NOMO-1 (cell line): ENCODE data around the gene CASKIN2.
"Not testable (repeated sequence)": the region's sequence is repeated elsewhere in the genome, so short reads cannot be mapped to it uniquely, and the experiment has no call there.

Experiments
- DNase-seq, 2 experiments: peaks; one replicate each; lab custom pipeline; 2025; ENCODE audit not compliant: unreplicated experiment in 2 of 2; lab: John Stamatoyannopoulos, UW

The CASKIN2 gene

GRCh38 chr17:75475851-75476250 is 39.5 kb downstream of the CASKIN2 start:
- DNase-seq, result no peak

- DNase-seq, result no peak
Measured at GRCh38 chr17:75475144-75475835, 40.0 kb downstream of the CASKIN2 start.

GRCh38 chr17:75474736-75475135 is 40.6 kb downstream of the CASKIN2 start:
- no peak for DNase-seq

- DNase-seq, result no peak
Measured at GRCh38 chr17:75473246-75473645, 42.1 kb downstream of the CASKIN2 start.

GRCh38 chr17:75472119-75472518 is 43.2 kb downstream of the CASKIN2 start:
- DNase-seq, result no peak

- DNase-seq, result no peak
Measured at GRCh38 chr17:75471207-75471606, 44.1 kb downstream of the CASKIN2 start.

- no peak for DNase-seq
Measured at GRCh38 chr17:75468779-75469373, 46.5 kb downstream of the CASKIN2 start.

GRCh38 chr17:75468291-75468754 is 47.0 kb downstream of the CASKIN2 start:
- no peak for DNase-seq

GRCh38 chr17:75465039-75465438 is 50.3 kb downstream of the CASKIN2 start:
- no peak for DNase-seq

GRCh38 chr17:75463603-75464002 is 51.7 kb downstream of the CASKIN2 start:
- no peak for DNase-seq

- peak in 1 of 2 experiments; percentile 58 for DNase-seq
Measured at GRCh38 chr17:75460295-75460694, 55.0 kb downstream of the CASKIN2 start.

GRCh38 chr17:75459590-75460267 is 55.6 kb downstream of the CASKIN2 start:
- peak; percentile 71 to 88 for DNase-seq

- DNase-seq, result no peak
Measured at GRCh38 chr17:75459246-75459589, 56.1 kb downstream of the CASKIN2 start.

- DNase-seq, result no peak
Measured at GRCh38 chr17:75457047-75457654, 58.2 kb downstream of the CASKIN2 start.

- peak; percentile 94 to 97 for DNase-seq
Measured at GRCh38 chr17:75456417-75457046, 58.8 kb downstream of the CASKIN2 start, which contains the start of gene TMEM94. Gene TMEM94 (plus strand): TSS chr17:75456635. CDS start chr17:75471906, 15,271 bp downstream.

GRCh38 chr17:75456039-75456416 is 59.3 kb downstream of the CASKIN2 start:
- peak in 1 of 2 experiments; percentile 62 for DNase-seq

- DNase-seq, result not testable (repeated sequence)
Measured at GRCh38 chr17:75454672-75455071, 60.7 kb downstream of the CASKIN2 start.

GRCh38 chr17:75454193-75454592 is 61.1 kb downstream of the CASKIN2 start:
- DNase-seq, result peak; percentile 74 to 86

- DNase-seq, result no peak
Measured at GRCh38 chr17:75450270-75450669, 65.1 kb downstream of the CASKIN2 start.
